HK-2 (cell line): ENCODE results near the gene TMED5.
A peak's percentile ranks its signal among the peaks of the same experiment; 100 is the strongest.
"Not testable (repeated sequence)": the region's sequence is repeated elsewhere in the genome, so short reads cannot be mapped to it uniquely, and the experiment has no call there.

Experiments
- DNase-seq: peaks from one replicate; pipeline ENCODE4 v3.0.0-alpha.2; 2018; ENCODE audit not compliant: unreplicated experiment

TMED5 gene

DNA sequence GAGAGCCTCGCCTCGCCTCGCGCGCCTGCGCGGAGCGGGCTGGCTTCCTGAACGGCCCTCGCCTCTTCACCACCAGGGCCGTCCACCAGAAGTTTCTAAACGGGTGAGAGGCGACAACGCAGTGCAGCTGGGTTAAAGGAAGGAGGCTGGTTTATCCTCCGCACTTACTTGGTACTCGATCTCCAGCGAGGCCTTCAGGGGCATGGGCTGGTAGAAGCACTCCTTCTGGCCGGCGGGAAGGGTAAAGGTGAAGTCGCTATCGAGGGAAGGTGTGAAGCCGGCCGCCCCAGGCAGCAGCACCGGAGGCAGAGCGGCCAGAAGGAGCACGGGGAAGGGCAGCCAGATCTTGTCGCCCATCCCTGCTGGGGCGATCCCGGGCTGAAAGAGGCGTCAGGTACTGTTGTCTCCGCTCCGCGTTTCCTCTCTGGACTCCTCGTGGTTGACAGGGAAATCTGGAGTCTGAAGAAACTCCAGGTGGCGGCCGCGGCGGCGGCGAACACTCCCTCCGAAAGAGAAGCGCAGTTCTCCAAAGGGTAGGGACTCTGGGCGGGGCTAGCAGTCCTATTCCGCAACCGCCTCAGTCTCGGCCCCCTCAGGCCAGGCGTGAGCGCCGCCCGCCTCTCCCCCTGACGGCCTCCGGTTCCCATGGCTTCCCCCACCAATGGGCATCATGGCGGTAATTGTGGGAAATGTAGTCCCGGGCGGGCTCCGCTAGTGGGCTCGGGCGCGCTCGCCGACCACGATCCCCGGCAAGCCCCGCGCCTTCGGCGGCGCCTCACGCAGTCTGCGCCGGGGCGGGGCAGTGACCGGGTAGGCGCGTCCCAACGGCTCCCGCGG lies at the start of gene TMED5:
TSS of gene TMED5 (minus strand) at position 528 of the 837 bp plus-strand sequence. CDS start at position 357, 171 bp downstream.
- peak; percentile 98 for DNase-seq

DNA sequence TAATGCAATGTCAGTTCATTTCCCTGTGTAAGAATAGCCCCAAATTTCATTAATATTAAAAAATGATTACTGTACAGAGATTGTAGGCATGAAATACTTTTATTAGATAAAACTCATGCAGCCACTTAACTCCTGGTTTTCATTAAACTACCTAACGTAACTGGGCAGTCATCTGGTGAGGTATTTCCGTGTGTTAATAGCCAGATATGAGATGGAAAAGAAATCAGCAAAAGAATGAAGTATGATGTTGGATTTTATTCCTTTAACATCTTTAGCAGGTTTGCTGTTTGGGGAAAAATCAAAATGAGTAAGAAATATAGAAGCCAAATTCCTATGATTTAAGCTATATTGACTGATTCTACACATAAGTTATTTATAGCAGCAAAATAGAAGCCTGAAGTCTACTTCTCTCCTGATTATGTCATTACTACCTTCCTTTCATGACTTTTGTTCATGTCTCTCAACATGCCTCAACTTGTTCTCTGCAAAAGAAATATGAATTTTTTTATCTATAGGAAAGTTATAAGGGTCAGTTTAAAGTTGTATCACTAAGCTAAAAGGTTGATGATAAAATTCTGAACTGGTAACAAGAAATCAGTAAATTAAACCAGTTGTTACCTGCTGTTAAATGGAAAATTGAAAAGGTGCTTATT lies 42.9 kb upstream of the TMED5 start:
- no peak for DNase-seq

DNA sequence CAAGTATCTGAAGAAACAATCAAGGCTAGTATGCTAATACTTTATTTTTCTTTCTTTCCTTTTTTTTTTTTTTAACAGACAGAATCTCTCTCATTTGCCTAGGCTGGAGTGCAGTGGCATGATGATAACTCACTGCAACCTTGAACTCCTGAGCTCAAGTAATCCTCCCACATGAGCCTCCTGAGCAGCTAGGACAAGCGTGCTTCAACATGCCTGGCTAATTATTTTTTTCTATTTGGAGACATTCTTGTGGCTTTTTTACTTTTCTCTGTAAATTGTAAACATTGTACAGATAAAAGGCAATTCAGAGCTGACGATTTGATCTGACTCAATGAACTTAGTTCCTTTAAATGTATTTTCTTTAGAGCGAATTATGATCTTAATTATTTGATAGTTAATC lies 41.7 kb upstream of the TMED5 start:
- DNase-seq: no peak

DNA sequence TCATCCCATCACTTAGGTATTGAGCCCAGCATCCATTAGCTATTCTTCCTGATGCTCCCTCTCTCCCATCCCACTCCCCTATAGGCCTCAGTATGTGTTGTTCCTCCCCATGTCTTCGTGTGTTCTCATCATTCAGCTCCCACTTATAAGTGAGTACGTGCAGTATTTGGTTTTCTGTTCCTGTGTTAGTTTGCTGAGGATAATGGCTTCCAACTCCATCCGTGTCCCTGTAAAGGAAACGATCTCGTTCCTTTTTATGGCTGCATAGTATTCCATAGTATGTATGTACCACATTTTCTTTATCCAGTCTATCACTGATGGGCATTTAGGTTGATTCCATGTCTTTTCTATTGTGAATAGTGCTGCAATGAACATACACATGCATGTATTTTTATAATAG lies 40.5 kb upstream of the TMED5 start:
- not testable (repeated sequence) for DNase-seq

DNA sequence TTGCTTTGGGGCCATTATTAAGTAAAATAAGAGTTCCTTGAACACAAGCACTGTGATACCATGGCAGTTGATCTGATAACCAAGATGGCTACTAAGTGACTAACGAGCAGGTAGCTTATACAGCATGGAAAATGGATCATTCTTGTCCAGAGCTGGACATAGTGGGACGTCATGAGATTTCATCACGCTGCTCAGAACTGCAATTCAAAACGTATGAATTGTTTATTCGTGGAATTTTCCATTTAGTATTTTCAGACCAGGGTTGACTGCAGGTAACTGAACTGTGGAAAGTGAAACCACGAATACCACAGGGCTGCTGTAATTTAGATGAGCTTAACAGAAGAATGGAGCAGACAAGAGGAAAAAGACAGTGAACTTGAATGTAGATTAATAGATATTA lies 39.2 kb upstream of the TMED5 start:
- DNase-seq: peak; percentile 10

DNA sequence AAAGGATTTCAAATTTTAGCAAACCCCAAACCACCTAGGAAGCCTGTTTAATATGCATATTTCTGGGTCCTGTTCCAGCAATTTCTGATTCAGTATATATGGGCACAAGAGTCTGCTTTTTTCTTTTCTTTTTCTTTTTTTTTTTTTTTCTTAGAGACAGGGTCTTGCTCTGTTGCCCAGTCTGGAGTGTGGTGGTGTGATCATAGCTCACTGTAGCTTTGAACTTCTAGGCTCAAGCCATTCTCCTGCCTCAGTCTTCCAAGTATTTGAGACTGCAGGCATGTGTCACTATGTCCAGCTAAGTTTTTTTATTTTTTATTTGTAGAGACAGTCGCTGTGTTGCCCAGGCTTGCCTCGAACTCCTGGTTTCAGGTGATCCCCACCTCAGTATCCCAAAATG lies 35.1 kb upstream of the TMED5 start:
- no peak for DNase-seq

DNA sequence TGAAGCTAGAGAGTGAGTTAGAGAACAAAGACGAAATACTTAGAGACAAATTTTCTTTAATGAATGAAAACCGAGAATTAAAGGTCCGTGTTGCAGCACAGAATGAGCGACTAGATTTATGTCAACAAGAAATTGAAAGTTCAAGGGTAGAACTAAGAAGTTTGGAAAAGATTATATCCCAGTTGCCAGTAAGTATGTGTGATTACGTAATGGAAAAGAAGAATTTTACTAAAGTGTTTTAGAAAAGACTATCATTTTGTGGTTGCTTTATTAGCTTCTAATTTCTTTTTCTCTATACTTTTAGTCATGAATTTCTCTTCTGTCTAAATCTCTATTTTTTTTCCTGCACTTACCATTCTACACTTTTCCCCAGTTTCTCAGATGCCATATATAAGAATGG lies 27.0 kb upstream of the TMED5 start:
- no peak for DNase-seq

DNA sequence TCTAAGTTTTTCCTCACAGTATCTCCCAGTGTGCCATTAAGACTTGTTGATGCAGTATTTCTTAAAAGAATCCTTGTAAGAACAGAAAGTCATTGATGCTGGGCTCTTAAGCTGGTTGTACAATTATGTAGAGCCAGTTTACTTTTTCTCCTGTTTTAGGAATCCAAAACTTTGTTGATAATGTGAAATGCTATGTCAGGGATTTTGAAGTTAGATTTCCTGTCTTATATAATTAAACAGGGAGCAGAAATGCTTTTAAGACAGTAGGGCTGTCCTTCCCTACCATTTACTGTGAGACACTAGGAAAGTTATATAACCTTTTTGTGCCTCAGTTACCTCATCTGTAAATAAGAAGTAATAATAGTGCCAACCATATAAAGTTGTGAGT lies 26.3 kb upstream of the TMED5 start:
- no peak for DNase-seq

DNA sequence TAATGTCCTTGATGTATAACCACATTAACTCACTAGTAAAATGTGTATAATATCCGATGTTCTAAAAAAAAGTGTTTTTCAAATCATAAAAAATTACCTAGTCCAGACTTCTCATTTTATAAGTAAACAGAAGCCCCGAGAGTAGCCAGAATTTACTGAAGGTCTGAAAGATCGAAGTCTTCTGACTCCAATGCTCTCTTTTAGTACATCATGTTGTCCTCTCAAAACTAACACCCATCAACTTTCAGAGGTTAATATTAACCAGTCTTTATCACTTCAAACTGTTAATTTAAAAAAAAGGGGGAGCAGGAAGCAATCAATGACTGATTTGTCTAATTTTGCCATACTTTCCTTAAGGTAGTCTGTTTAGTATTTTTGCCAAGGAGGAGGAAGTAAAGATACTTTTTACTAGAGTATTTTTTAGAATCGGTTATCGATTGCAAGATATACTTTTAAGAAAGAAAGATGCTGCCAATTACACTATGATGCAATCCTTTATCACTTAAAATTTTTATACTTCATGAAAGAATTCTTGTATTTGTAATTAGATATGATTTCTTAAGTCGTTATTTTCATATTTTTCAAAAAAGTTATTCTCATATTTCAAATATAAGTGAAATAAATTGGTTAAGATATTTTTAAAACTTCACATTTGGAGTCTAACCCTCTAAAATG lies 25.8 kb upstream of the TMED5 start:
- DNase-seq: no peak

DNA sequence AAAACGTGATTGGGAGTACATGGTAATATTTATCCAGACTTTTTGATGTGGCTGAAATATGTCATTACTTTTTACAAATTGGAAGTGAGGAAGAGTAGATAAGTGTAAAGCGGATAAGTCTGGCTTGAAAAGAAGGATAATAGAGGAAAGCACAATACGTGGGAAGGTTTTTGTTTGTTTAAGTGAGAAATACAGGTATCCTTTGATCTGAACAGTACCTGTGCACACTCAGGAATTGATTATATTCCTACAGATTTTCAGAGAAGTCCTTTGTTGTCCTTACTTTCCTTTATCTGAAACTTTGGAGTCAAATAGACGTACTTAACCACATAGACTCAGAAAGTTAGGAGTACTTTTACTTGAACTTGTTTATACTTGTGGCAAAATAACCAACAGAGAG lies 20.5 kb upstream of the TMED5 start:
- DNase-seq: no peak

DNA sequence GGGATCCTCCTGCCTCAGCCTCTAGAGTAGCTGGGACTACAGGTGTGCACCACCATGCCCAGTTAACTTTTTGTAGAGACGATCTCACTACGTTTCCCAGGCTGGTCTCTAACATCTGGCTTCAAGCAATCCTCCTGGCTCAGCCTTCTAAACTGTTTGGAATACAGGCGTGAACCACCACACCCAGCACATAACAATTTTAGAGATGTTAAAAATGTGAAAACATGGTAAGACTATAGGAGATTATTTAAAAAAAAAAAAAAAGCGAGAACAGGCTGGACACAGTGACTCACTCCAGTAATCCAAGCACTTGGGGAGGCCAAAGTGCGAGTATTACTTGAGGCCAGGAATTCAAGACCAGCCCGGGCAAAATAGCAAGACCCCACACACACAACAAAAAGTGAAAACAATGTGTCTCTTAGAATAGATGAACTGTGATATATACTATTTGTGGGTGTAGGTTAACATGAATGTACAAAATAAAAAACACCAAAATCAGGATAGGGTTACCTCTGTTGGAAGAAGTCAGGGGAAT lies 19.9 kb upstream of the TMED5 start:
- no peak for DNase-seq

DNA sequence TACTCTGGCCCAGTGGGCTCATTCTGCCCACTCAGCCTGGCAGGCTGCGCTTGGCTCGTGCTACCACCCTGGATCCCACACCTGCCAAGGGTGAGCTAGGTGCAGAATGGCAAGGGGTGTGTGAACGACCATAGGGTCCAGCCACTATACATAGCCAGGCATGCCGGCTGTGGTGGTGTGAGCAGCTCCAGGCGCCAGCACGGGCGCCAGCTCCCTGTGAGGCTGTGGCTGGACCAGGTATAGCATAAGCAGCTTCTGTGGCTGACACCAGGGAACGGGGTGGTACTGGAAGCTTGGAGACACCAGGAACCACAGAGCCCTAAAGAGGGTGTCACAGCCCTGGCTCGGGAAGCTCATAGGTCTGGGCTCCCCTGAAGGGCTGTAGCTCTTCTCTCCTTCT lies 18.9 kb upstream of the TMED5 start:
- DNase-seq: no peak

DNA sequence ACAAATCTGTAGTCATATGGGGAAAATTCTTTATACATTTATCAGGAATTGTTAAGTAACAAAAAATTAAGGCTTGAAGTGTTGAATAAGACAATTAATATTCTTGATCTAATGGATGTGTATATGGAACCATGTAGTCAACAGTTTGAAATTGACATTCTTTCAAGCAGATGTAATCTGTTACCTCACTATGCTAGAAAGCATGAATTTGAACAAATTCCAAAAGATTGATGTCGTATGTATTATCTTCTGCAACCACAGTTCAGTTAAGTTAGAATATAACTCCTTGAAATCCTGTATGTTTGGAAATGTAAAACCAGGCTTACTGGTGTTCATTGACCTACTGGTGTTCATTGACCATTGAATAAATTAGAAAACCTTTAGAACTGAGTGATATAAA lies 16.4 kb upstream of the TMED5 start:
- DNase-seq: no peak

DNA sequence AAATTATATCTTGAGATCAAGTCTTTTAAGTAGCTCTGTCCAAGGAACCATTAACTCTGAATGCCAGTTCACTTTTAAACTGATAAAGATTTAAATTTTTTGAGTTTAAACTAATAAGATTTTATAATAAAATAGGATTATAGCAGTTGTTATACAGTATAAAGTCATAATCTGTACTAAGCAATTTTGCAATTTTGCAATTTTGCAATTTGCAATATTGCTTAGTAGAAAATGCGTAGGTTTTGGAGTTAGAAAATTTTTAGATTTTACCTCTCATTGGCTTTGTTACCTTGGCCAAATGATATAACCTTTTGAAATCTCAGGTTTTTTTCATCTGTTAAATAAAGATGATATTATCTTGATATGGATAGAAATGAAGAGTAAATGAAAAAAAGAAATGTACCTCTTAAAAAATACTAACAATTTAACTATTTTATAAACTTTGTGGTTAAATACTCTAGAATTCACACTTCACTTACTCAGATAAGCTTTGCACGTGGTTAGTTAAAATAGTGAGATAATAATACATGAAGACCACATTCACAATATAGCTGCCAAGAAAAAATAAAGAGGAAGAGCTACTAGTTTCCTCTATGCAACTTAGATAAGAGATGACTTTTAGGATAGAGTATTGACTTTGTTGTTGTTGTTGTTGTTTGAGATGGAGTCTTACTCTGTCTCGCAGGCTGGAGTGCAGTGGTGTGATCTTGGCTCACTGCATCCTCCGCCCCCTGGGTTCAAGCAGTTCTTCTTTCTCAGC lies 14.2 kb upstream of the TMED5 start:
- no peak for DNase-seq

DNA sequence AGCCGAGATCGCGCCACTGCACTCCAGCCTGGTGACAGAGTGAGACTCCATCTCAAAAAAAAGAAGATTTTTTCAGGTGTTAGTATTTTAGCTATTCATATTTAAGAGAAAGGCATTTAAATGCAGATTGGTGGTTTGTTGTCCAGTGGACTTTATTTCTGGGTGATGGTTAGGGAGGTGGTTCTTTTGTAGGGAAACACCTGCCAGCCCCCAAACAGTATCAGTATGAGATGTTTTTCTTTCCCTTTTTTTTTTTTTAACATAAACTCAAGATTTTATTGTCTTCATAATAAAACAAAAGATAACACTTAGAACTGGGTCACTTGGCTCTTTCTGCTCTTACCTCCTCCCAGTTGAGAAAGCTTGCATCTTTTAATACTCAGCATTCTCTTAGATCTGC lies 10.2 kb upstream of the TMED5 start:
- no peak for DNase-seq

DNA sequence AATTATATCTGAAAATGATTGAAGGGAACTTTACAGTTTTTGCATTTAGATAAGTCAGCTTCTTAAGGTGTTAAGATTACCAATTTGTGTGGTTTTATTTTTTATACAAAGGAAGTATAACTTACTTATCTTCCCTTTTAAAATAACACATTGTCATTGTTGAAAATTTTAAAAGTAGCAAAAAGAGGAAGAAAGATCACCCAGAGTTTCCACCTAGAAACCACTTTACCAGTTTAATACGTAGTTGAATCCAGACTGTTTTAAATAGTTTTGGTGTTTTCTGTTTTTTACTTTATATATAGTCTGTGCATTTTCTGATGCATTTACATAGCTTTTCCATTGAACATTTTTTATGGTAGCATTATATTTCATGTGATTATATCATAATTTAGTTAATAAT lies 6.5 kb upstream of the TMED5 start:
- DNase-seq: no peak

DNA sequence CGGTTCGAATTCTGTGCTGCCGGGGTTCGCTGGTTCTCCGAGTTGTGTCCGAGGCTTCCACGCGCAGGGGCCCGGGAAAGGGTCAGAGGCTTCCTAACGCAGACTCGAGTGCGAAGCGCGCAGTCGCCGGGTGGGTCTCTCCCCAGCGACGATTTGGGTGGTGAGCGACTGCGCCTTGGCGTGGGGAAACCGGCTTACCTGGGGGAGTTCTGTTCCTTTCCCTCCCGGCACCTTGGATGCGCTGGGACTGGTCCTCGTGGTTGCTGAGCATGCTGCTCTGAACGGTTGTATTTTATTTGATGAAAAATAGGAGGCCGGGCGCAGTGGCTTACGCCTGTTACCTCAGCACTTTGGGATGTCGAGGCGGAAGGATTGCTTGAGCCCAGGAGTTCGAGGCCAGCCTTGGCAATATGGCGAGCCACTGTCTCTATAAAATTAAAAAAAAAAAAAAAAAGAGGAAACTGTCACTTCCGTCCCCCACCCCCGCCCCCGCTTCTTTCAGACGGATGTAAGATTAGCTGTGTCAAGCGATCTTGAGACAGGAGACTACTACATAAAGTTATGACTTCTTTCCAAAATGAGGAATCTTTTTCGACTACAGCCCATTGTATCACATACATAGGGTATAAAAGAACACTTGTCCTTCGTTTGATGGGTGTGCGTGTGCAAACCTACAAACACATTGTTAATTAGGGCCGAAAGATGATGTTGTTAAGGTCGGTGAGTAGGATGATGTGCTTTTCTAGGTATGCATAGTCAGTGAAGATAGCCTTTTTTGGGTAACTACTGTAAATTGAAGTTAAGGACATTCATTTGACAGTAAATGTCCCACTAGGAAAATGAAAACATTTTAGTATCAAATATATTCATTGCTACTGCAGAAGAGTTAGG lies 755 bp upstream of the TMED5 start, which contains the start of gene CCDC18:
TSS of gene CCDC18 (plus strand) at position 2 of the 891 bp plus-strand sequence. CDS start 2,638 bp downstream, outside the sequence.
- DNase-seq: no peak

DNA sequence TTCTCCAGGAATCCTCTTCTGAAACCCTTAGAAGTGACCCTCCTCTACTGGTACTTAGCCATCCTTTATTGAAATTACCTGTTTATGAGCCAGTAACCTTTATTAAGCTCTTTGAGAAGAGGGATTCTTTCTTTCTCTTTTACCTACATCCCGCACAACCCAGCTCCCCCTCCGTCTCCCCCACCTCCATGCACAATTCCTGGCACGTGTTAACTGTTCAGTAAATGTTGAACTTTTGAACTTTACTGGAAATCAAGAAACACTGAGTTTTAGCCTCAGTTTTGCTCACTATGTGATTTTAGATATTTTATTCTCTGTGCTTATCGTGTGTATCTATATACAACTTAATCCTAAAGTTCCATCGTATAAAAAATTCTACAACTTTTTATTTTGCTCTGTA lies 1.8 kb downstream of the TMED5 start:
- DNase-seq: no peak

DNA sequence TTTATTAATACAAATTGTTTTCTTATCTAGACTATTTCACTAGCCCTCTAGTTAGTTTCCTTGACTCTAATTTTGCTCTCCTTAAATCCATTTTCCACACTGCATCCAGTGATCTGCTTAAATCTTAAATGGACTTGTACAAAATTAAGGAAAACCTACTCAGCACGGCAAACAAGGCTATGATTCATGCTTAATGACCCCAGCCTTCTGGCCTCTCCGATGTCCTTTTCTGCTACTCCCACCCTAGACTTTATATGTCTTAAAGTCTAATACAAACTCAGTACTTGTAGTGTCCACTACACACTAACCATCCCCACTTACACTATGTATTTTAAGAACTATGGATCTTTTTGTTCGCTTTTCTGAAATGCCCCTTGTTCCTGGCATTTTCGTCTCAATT lies 2.2 kb downstream of the TMED5 start:
- DNase-seq: no peak

DNA sequence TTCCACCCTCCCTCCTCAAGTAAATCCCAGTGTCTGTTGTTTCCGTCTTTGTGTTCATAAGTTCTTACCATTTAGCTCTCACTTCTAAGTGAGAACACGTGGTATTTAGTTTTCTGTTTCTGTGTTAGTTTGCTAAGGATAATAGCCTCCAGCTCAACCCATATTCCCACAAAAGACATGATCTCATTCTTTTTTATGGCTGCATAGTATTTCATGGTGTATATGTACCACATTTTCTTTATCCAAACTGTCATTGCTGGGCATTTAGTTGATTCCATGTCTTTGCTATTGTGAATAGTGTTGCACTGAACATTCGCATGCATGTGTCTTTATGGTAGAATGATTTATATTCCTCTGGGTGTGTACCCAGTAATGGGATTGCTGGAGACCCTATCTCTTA lies 5.6 kb downstream of the TMED5 start:
- DNase-seq: not testable (repeated sequence)

DNA sequence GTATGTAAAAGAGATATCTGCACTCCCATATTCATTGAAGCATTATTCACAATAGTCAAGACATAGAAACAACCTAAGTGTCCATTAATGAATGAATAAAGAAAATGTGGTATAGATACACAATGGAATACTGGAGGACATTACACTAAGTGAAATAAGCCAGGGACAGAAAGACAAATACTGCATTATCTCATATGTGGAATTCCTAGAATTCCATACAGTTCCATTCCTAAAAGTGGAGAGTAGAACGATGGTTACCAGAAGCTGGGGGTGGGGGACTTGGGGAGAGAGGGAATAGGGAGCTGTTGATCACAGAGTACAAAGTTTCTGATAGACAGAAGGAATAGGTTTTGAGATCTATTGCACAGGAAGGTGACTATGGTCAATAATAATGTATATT lies 7.4 kb downstream of the TMED5 start:
- no peak for DNase-seq
